ENCODE measurements around the gene ACTL6B.

ACTL6B gene

GRCh38 chr7:100676501-100677306, 20.5 kb upstream of the ACTL6B start:
- in situ Hi-C loops (cut with HindIII; ENCODE audit: low sequenced_read_pairs) = no loop called here
- peak overlapping the region; percentile 97 for H3K4me3 ChIP-seq (ENCODE audit: low read depth, low read length)
- no peak for DNase-seq (ENCODE audit: low read depth, low spot score)
- TF ChIP-seq CTCF (IDR thresholded peaks at IDR 0.05; ENCODE audit: low read depth, low read length) = no peak

- peak; percentile 53 for DNase-seq (ENCODE audit: low read depth, low spot score)
- in situ Hi-C loops (cut with HindIII; ENCODE audit: low sequenced_read_pairs) = no loop called here
- H3K4me3 ChIP-seq (ENCODE audit: low read depth, low read length) = peak overlapping the region; percentile 97
- no peak for TF ChIP-seq CTCF (IDR thresholded peaks at IDR 0.05; ENCODE audit: low read depth, low read length)
Measured at GRCh38 chr7:100675581-100676350, 19.5 kb upstream of the ACTL6B start.

- TF ChIP-seq CTCF (IDR thresholded peaks at IDR 0.05; ENCODE audit: low read depth, low read length) = no peak
- in situ Hi-C loops (cut with HindIII; ENCODE audit: low sequenced_read_pairs) = no loop called here
- DNase-seq (ENCODE audit: low read depth, low spot score) = no peak
- H3K4me3 ChIP-seq (ENCODE audit: low read depth, low read length) = peak overlapping the region; percentile 97
Measured at GRCh38 chr7:100675105-100675451, 18.8 kb upstream of the ACTL6B start.

GRCh38 chr7:100674411-100675104, 18.3 kb upstream of the ACTL6B start:
- no peak for TF ChIP-seq CTCF (IDR thresholded peaks at IDR 0.05; ENCODE audit: low read depth, low read length)
- in situ Hi-C loops (cut with HindIII; ENCODE audit: low sequenced_read_pairs) = no loop called here
- DNase-seq (ENCODE audit: low read depth, low spot score) = peak; percentile 25

GRCh38 chr7:100673942-100674410, 17.7 kb upstream of the ACTL6B start:
- DNase-seq (ENCODE audit: low read depth, low spot score) = no peak
- peak overlapping the region; percentile 97 for H3K4me3 ChIP-seq (ENCODE audit: low read depth, low read length)
- in situ Hi-C loops (cut with HindIII; ENCODE audit: low sequenced_read_pairs) = no loop called here
- no peak for TF ChIP-seq CTCF (IDR thresholded peaks at IDR 0.05; ENCODE audit: low read depth, low read length)

More at GRCh38 chr7:100674411-100675104, 18.3 kb upstream of the ACTL6B start:
- peak overlapping the region; percentile 97 for H3K4me3 ChIP-seq (ENCODE audit: low read depth, low read length)

GRCh38 chr7:100673302-100673941, 17.2 kb upstream of the ACTL6B start, which contains the start of gene GNB2:
Gene GNB2 (plus strand): TSS chr7:100673740. CDS start chr7:100676266, 2,526 bp downstream.
- H3K4me3 ChIP-seq (ENCODE audit: low read depth, low read length) = peak within 1 kb of the TSS; percentile 97
- no peak for TF ChIP-seq CTCF (IDR thresholded peaks at IDR 0.05; ENCODE audit: low read depth, low read length)
- in situ Hi-C loops (cut with HindIII; ENCODE audit: low sequenced_read_pairs) = no loop called here
- DNase-seq (ENCODE audit: low read depth, low spot score) = peak; percentile 99

All from astrocyte of the spinal cord (primary cell).